ENCODE data around the gene AGGF1. TPM values are rescaled to one million over a fixed set of nuclear protein-coding genes. Genes with fewer than 3 reads are reported as not detected.

AGGF1 gene
- polyA plus RNA-seq, 1 donor from 2014 or later, result 41.2 TPM

DNA sequence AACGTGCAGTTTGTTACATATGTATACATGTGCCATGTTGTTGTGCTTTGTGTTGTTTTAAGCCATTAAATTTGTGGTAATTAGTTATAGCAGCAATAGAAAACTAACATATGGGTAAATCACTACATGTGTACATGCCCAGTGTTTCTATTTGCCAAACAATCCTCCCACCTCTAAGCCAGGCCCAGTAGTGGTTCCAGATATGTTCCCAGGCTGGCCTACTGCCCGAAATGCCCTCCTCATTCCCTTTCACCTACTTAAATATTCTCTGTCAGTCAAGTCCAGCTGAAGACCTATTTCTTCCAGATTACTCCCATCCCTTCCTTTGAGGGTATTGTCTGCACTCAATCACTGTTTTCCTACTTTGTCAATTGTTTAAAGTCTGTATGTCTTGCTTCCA, 24.1 kb upstream of the AGGF1 start:
- Histone ChIP-seq H3K27ac (ENCODE audit: low read length) (no peak overlapping the region), H3K27me3 (ENCODE audit: insufficient read depth, low read depth, low read length) (no peaks in the 10 kb centered on the region), H3K9me3 (ENCODE audit: low read length) (no peaks in the 10 kb centered on the region), H3K9ac (ENCODE audit: low read length) (no peak overlapping the region), H3K4me3 (ENCODE audit: low read length) (no peak overlapping the region), H3K4me2 (ENCODE audit: low read length) (no peak overlapping the region), H4K20me1 (ENCODE audit: insufficient read depth) (no peaks in the 10 kb centered on the region), H3K36me3 (ENCODE audit: insufficient read depth, low read length) (no peaks in the 10 kb centered on the region), H3K9me2 (ENCODE audit: insufficient read depth, low read length) (no peaks in the 10 kb centered on the region), H3F3A (ENCODE audit: insufficient read depth, low read length, poor library complexity, severe bottlenecking) (no peaks in the 10 kb centered on the region), H2AFZ (ENCODE audit: low read depth, low read length) (no peak overlapping the region), H3K79me2 (replicated peaks; ENCODE audit: insufficient read depth, low read length) (no peaks in the 10 kb centered on the region)
- no peak for TF ChIP-seq MXI1 (conservative IDR thresholded peaks at IDR 0.05; ENCODE audit: poor library complexity, severe bottlenecking)
- TF ChIP-seq, protein P1, sequence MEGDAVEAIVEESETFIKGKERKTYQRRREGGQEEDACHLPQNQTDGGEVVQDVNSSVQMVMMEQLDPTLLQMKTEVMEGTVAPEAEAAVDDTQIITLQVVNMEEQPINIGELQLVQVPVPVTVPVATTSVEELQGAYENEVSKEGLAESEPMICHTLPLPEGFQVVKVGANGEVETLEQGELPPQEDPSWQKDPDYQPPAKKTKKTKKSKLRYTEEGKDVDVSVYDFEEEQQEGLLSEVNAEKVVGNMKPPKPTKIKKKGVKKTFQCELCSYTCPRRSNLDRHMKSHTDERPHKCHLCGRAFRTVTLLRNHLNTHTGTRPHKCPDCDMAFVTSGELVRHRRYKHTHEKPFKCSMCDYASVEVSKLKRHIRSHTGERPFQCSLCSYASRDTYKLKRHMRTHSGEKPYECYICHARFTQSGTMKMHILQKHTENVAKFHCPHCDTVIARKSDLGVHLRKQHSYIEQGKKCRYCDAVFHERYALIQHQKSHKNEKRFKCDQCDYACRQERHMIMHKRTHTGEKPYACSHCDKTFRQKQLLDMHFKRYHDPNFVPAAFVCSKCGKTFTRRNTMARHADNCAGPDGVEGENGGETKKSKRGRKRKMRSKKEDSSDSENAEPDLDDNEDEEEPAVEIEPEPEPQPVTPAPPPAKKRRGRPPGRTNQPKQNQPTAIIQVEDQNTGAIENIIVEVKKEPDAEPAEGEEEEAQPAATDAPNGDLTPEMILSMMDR (IDR thresholded peaks at IDR 0.05; ENCODE audit: poor library complexity, severe bottlenecking), result no peak
- no peak for TF ChIP-seq SMC3 (conservative IDR thresholded peaks at IDR 0.05; ENCODE audit: poor library complexity)
- TF ChIP-seq RAD21 (conservative IDR thresholded peaks at IDR 0.05), result no peak
- no peak for TF ChIP-seq EP300 (conservative IDR thresholded peaks at IDR 0.05; ENCODE audit: poor library complexity, severe bottlenecking)
- TF ChIP-seq EZH2 (IDR thresholded peaks at IDR 0.05; ENCODE audit: borderline replicate concordance, insufficient read depth, low read length, poor library complexity, severe bottlenecking), result no peak
- TF ChIP-seq POLR2AphosphoS5 (IDR thresholded peaks at IDR 0.05), result no peak
- TF ChIP-seq TAF1 (IDR thresholded peaks at IDR 0.05; ENCODE audit: low read depth), result no peak
- TF ChIP-seq, protein P2, sequence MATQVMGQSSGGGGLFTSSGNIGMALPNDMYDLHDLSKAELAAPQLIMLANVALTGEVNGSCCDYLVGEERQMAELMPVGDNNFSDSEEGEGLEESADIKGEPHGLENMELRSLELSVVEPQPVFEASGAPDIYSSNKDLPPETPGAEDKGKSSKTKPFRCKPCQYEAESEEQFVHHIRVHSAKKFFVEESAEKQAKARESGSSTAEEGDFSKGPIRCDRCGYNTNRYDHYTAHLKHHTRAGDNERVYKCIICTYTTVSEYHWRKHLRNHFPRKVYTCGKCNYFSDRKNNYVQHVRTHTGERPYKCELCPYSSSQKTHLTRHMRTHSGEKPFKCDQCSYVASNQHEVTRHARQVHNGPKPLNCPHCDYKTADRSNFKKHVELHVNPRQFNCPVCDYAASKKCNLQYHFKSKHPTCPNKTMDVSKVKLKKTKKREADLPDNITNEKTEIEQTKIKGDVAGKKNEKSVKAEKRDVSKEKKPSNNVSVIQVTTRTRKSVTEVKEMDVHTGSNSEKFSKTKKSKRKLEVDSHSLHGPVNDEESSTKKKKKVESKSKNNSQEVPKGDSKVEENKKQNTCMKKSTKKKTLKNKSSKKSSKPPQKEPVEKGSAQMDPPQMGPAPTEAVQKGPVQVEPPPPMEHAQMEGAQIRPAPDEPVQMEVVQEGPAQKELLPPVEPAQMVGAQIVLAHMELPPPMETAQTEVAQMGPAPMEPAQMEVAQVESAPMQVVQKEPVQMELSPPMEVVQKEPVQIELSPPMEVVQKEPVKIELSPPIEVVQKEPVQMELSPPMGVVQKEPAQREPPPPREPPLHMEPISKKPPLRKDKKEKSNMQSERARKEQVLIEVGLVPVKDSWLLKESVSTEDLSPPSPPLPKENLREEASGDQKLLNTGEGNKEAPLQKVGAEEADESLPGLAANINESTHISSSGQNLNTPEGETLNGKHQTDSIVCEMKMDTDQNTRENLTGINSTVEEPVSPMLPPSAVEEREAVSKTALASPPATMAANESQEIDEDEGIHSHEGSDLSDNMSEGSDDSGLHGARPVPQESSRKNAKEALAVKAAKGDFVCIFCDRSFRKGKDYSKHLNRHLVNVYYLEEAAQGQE (IDR thresholded peaks at IDR 0.05; ENCODE audit: borderline replicate concordance), result no peak

DNA sequence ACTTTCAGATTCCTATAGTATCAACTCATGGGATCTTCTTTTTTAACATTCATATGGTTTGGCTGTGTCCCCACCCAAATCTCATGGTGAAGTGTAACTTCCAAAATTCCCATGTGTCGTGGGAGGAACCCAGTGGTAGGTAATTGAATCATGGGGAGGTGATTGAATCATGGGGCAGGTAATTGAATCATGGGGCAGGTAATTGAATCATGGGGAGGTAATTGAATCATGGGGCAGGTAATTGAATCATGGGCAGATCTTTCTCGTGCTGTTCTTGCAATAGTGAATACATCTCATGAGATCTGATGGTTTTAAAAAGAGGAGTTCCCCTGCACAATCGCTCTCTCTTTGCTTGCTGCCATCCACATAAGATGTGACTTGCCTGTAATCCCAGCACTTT, 21.8 kb upstream of the AGGF1 start:
- H3K9ac ChIP-seq (ENCODE audit: low read length), result no peak overlapping the region
- no peak overlapping the region for H2AFZ ChIP-seq (ENCODE audit: low read depth, low read length)
- no peaks in the 10 kb centered on the region for H3K9me2 ChIP-seq (ENCODE audit: insufficient read depth, low read length)
- no peaks in the 10 kb centered on the region for H3K27me3 ChIP-seq (ENCODE audit: insufficient read depth, low read depth, low read length)
- H3F3A ChIP-seq (ENCODE audit: insufficient read depth, low read length, poor library complexity, severe bottlenecking), result no peaks in the 10 kb centered on the region
- H3K79me2 ChIP-seq (replicated peaks; ENCODE audit: insufficient read depth, low read length), result no peaks in the 10 kb centered on the region
- no peaks in the 10 kb centered on the region for H3K9me3 ChIP-seq (ENCODE audit: low read length)
- H3K4me3 ChIP-seq (ENCODE audit: low read length), result no peak overlapping the region
- H3K36me3 ChIP-seq (ENCODE audit: insufficient read depth, low read length), result no peaks in the 10 kb centered on the region
- no peak overlapping the region for H3K27ac ChIP-seq (ENCODE audit: low read length)
- H4K20me1 ChIP-seq (ENCODE audit: insufficient read depth), result no peaks in the 10 kb centered on the region
- H3K4me2 ChIP-seq (ENCODE audit: low read length), result no peak overlapping the region
- TF ChIP-seq SMC3 (conservative IDR thresholded peaks at IDR 0.05; ENCODE audit: poor library complexity) (no peak), TAF1 (IDR thresholded peaks at IDR 0.05; ENCODE audit: low read depth) (no peak), EP300 (conservative IDR thresholded peaks at IDR 0.05; ENCODE audit: poor library complexity, severe bottlenecking) (no peak), POLR2AphosphoS5 (IDR thresholded peaks at IDR 0.05) (no peak), EZH2 (IDR thresholded peaks at IDR 0.05; ENCODE audit: borderline replicate concordance, insufficient read depth, low read length, poor library complexity, severe bottlenecking) (no peak), RAD21 (conservative IDR thresholded peaks at IDR 0.05) (no peak), MXI1 (conservative IDR thresholded peaks at IDR 0.05; ENCODE audit: poor library complexity, severe bottlenecking) (no peak)
- TF ChIP-seq, protein P1 (IDR thresholded peaks at IDR 0.05; ENCODE audit: poor library complexity, severe bottlenecking), result no peak
- TF ChIP-seq, protein P2 (IDR thresholded peaks at IDR 0.05; ENCODE audit: borderline replicate concordance), result no peak

All from neural cell (in vitro differentiated cells).